AG04450 (cell line): ENCODE data around the gene MITF. TPM values are rescaled to one million over a fixed set of nuclear protein-coding genes. Genes with fewer than 3 reads are reported as not detected.

Source experiments
- CTCF ChIA-PET: fragments of 300-600, 350-600 bp; formaldehyde crosslinking; extraction: SDS; loops from one replicate; lab custom pipeline; 2022; ENCODE audit warnings: antibody characterized with exemption, inconsistent platforms; lab: Charles Lee
- POLR2A ChIA-PET: fragments of 350-600 bp; formaldehyde crosslinking; extraction: SDS; loops from one replicate; lab custom pipeline; 2021; ENCODE audit warnings: antibody characterized with exemption, inconsistent platforms; lab: Yijun Ruan, JAX
- DNase-seq: peaks from one replicate; pipeline ENCODE4 v3.0.0-alpha.2; 2011; ENCODE audit warnings: low read depth, low spot score
- H3K27ac ChIP-seq: one replicate; pipeline ENCODE4 v1.5.1; 2012; ENCODE audit warnings: low read depth, low read length, control low read depth
- H3K27me3 ChIP-seq: one replicate; pipeline ENCODE4 v1.6.0; 2012; ENCODE audit warnings: low read length; ENCODE audit not compliant: control insufficient read depth, insufficient read depth
- H3K4me3 ChIP-seq: 2 replicates; pipeline ENCODE4 v1.5.1; 2011; ENCODE audit warnings: mild to moderate bottlenecking, low read depth, low read length, control low read depth
- H3K9me3 ChIP-seq: 2 replicates; pipeline ENCODE4 v1.5.1; 2012; ENCODE audit warnings: low read length; ENCODE audit not compliant: control insufficient read depth, insufficient read depth
- CTCF ChIP-seq: IDR thresholded peaks from 2 replicates; pipeline ENCODE4 v1.5.1; 2011; ENCODE audit warnings: low read depth, low read length, control low read depth, inconsistent platforms
- polyA plus RNA-seq: library from polyadenylated mRNA; depleted of rRNA; stranded (reverse); fragments of >200 nt; gene quantifications from 2 replicates; pipeline ENCODE4 v1.2.3, GENCODE V29; 2011

Gene MITF
- polyA plus RNA-seq, 1 experiment = 32.2 TPM

GRCh38 chr3:69761896-69762767 lies 22.9 kb downstream of the MITF start:
- peak; percentile 61 for DNase-seq
- TF ChIP-seq CTCF = no peak
- H3K4me3 ChIP-seq = no peak overlapping the region
- ChIA-PET CTCF (interaction anchor here (1.6 kb wide), 1 partner anchor 30 kb away, joined by 5 read pairs; no protein-coding TSS in a partner anchor), POLR2A (no interaction called here)
- H3K27me3 ChIP-seq = no peaks in the 10 kb centered on the region
- no peaks in the 10 kb centered on the region for H3K9me3 ChIP-seq
- H3K27ac ChIP-seq = peak overlapping the region; percentile 21

- no peak for TF ChIP-seq CTCF
- DNase-seq = no peak
- Histone ChIP-seq H3K4me3 (no peak overlapping the region), H3K27ac (peak overlapping the region; percentile 21), H3K27me3 (no peaks in the 10 kb centered on the region), H3K9me3 (no peaks in the 10 kb centered on the region)
- ChIA-PET CTCF (interaction anchor here (1.6 kb wide), 1 partner anchor 29 kb away, joined by 5 read pairs; no protein-coding TSS in a partner anchor), POLR2A (no interaction called here)
Measured at GRCh38 chr3:69762768-69763229, 23.5 kb downstream of the MITF start.

- TF ChIP-seq CTCF = no peak
- ChIA-PET CTCF (interaction anchor here (1.6 kb wide), 1 partner anchor 28 kb away, joined by 5 read pairs; no protein-coding TSS in a partner anchor), POLR2A (no interaction called here)
- H3K27ac ChIP-seq = no peak overlapping the region
- no peak overlapping the region for H3K4me3 ChIP-seq
- no peaks in the 10 kb centered on the region for H3K9me3 ChIP-seq
- H3K27me3 ChIP-seq = no peaks in the 10 kb centered on the region
- DNase-seq = no peak
Measured at GRCh38 chr3:69763458-69763857, 24.2 kb downstream of the MITF start.

GRCh38 chr3:69764121-69764741 lies 25.0 kb downstream of the MITF start:
- H3K27me3 ChIP-seq = no peaks in the 10 kb centered on the region
- DNase-seq = no peak
- no peak overlapping the region for H3K4me3 ChIP-seq
- ChIA-PET POLR2A (no interaction called here), CTCF (interaction anchor here (1.6 kb wide), 1 partner anchor 27 kb away, joined by 5 read pairs; no protein-coding TSS in a partner anchor)
- H3K27ac ChIP-seq = no peak overlapping the region
- TF ChIP-seq CTCF = no peak
- no peaks in the 10 kb centered on the region for H3K9me3 ChIP-seq
